HCT116 (cell line): ENCODE results near the gene ASPA. TPM values are rescaled to one million over a fixed set of nuclear protein-coding genes. Genes with fewer than 3 reads are reported as not detected.

ENCODE experiments used
- ATAC-seq: fragments of 200-7000 bp; cut with Tn5 transposase; 2 replicates; pipeline ENCODE4 v1.9.1; 2020; ENCODE audit warnings: mild to moderate bottlenecking, moderate library complexity
- BruUV-seq: library from RNA; stranded (reverse); fragments of 400-500 nt; replicated peaks from 2 replicates; lab custom pipeline; 2021; lab: Mats Ljungman, UMichigan
- CTCF ChIA-PET: fragments of 300-600 bp; sonication (Branson Sonifier 250); formaldehyde crosslinking; loops from one replicate; lab custom pipeline; 2021; ENCODE audit warnings: antibody characterized with exemption; lab: Charles Lee
- POLR2A ChIA-PET: fragments of 300-600, 350-600 bp; sonication (Branson Sonifier 250); formaldehyde crosslinking; loops from one replicate; lab custom pipeline; 2021; ENCODE audit warnings: antibody characterized with exemption; lab: Charles Lee
- RAD21 ChIA-PET, 2 experiments: fragments of 300-600 bp; sonication (Branson Sonifier 250); formaldehyde crosslinking; loops; one replicate each; lab custom pipeline; 2023; ENCODE audit warnings: low total read pairs in 2 of 2; ENCODE audit not compliant: uncharacterized antibody in 2 of 2, unreplicated experiment in 2 of 2, low non-redundant PET in 1 of 2; lab: Charles Lee
- DNase-seq: peaks from one replicate; pipeline ENCODE4 v3.0.0-alpha.2; 2010; ENCODE audit warnings: low read depth, low spot score
- H2AFZ ChIP-seq: fragments of 200-600 bp; shearing (Covaris generic), sonication (generic); 2 replicates; pipeline ENCODE4 v1.6.1; 2017; ENCODE audit warnings: low read depth, mixed run types, mixed read lengths, antibody characterized with exemption, low read length; ENCODE audit not compliant: poor library complexity, severe bottlenecking
- H3K27ac ChIP-seq: 2 replicates; pipeline ENCODE4 v1.5.1; 2012; ENCODE audit warnings: low read depth, low read length
- H3K27me3 ChIP-seq: fragments of 200-600 bp; sonication (generic); 2 replicates; pipeline ENCODE4 v1.6.1; 2016; ENCODE audit warnings: mixed run types, low read length, mixed read lengths; ENCODE audit not compliant: insufficient read depth
- H3K36me3 ChIP-seq, 2 experiments: fragments of 200-500 bp in 1 of 2; fragments of 200-600 bp in 1 of 2; sonication (Bioruptor generic) in 1 of 2; sonication (generic) in 1 of 2; 2 replicates each; pipeline versions ENCODE4 v1.5.1 to v1.6.1; 2014 to 2016; ENCODE audit warnings: low read length in 2 of 2, inconsistent platforms in 1 of 2, mixed read lengths in 1 of 2, mixed run types in 1 of 2; ENCODE audit not compliant: insufficient read depth in 2 of 2, control insufficient read depth in 1 of 2
- H3K4me1 ChIP-seq, 2 experiments: fragments of 200-600 bp in 1 of 2; sonication (generic) in 1 of 2; 2 replicates each; pipeline versions ENCODE4 v1.5.1 to v1.6.1; 2012 to 2017; ENCODE audit warnings: low read length in 2 of 2, inconsistent platforms in 1 of 2, mild to moderate bottlenecking in 1 of 2, mixed read lengths in 1 of 2, mixed run types in 1 of 2, moderate library complexity in 1 of 2; ENCODE audit not compliant: insufficient read depth in 2 of 2, control insufficient read depth in 1 of 2
- H3K4me2 ChIP-seq: fragments of 200-600 bp; sonication (generic); 2 replicates; pipeline ENCODE4 v1.6.1; 2017; ENCODE audit warnings: mixed run types, low read length, mixed read lengths
- H3K4me3 ChIP-seq, 2 experiments: fragments of 200-600 bp in 1 of 2; sonication (generic) in 1 of 2; replicated peaks in 1 of 2; 2 replicates each; pipeline ENCODE4 v1.5.1; 2011 to 2016; ENCODE audit warnings: low read length in 2 of 2, control low read depth in 1 of 2, low read depth in 1 of 2, mild to moderate bottlenecking in 1 of 2, mixed read lengths in 1 of 2, mixed run types in 1 of 2
- H3K79me2 ChIP-seq: fragments of 200-600 bp; sonication (generic); 2 replicates; pipeline ENCODE4 v1.6.1; 2017; ENCODE audit warnings: mild to moderate bottlenecking, mixed run types, low read length, moderate library complexity, mixed read lengths; ENCODE audit not compliant: insufficient read depth
- H3K9ac ChIP-seq: fragments of 200-600 bp; sonication (generic); 2 replicates; pipeline ENCODE4 v1.6.1; 2016; ENCODE audit warnings: low read length, mixed read lengths
- H3K9me2 ChIP-seq: fragments of 200-600 bp; sonication (generic), shearing (Covaris generic); 2 replicates; pipeline ENCODE4 v1.6.1; 2017; ENCODE audit warnings: mixed run types, mild to moderate bottlenecking, moderate library complexity; ENCODE audit not compliant: insufficient read depth
- H3K9me3 ChIP-seq, 2 experiments: fragments of 200-500 bp in 1 of 2; fragments of 200-600 bp in 1 of 2; sonication (Bioruptor generic) in 1 of 2; sonication (generic) in 1 of 2; 2 replicates each; pipeline ENCODE4 v1.6.1; 2014 to 2017; ENCODE audit warnings: low read length in 2 of 2, mixed read lengths in 2 of 2, inconsistent platforms in 1 of 2, low read depth in 1 of 2, mild to moderate bottlenecking in 1 of 2, mixed run types in 1 of 2, moderate library complexity in 1 of 2; ENCODE audit not compliant: control insufficient read depth in 1 of 2, insufficient read depth in 1 of 2
- H4K20me1 ChIP-seq: fragments of 200-600 bp; sonication (generic), shearing (Covaris generic); 2 replicates; pipeline ENCODE4 v1.6.1; 2017; ENCODE audit warnings: mixed run types, mild to moderate bottlenecking, moderate library complexity; ENCODE audit not compliant: insufficient read depth
- EGR1 ChIP-seq: IDR thresholded peaks from 2 replicates; pipeline ENCODE4 v1.6.1; 2012; ENCODE audit warnings: low read depth
- EZH2 ChIP-seq: fragments of 200-600 bp; sonication (generic); IDR thresholded peaks from 2 replicates; pipeline ENCODE4 v1.6.1; 2017; ENCODE audit warnings: antibody characterized with exemption, mixed run types
- JUND ChIP-seq: IDR thresholded peaks from 2 replicates; pipeline ENCODE4 v1.6.1; 2012
- POLR2AphosphoS5 ChIP-seq: IDR thresholded peaks from 2 replicates; pipeline ENCODE4 v1.6.1; 2011; ENCODE audit warnings: mild to moderate bottlenecking, low read depth, low read length, moderate library complexity
- SP1 ChIP-seq: IDR thresholded peaks from 2 replicates; pipeline ENCODE4 v1.6.1; 2012; ENCODE audit warnings: low read depth
- YY1 ChIP-seq: IDR thresholded peaks from 2 replicates; pipeline ENCODE4 v1.6.1; 2011; ENCODE audit warnings: low read length, low read depth, moderate library complexity, mild to moderate bottlenecking; ENCODE audit not compliant: insufficient replicate concordance; ENCODE audit errors: extremely low read depth
- ZFX ChIP-seq: fragments of 450-650 bp; IDR thresholded peaks from 2 replicates; pipeline ENCODE4 v1.6.1; 2017
- intact Hi-C: fragments of 100-400 bp; cut with micrococcal nuclease; formaldehyde crosslinking; loops from 2 replicates; pipeline ENCODE4 v1.10.0; 2022
- total RNA-seq: library from RNA; stranded (reverse); gene quantifications from one replicate; pipeline ENCODE4 v1.2.1, GENCODE V29; 2021; ENCODE audit not compliant: unreplicated experiment
- TF ChIP-seq, protein P1 (sequence below): IDR thresholded peaks from 2 replicates; pipeline ENCODE4 v1.6.1; 2012; ENCODE audit warnings: low read depth
- TF ChIP-seq, protein P2 (sequence below), 3 experiments: fragments of 200-600 bp in 1 of 3; sonication (generic) in 1 of 3; IDR thresholded peaks in 2 of 3; conservative IDR thresholded peaks in 1 of 3; 2 replicates each; pipeline ENCODE4 v1.5.1; 2012 to 2017; ENCODE audit warnings: low read depth in 2 of 3, low read length in 2 of 3, antibody characterized with exemption in 1 of 3, borderline replicate concordance in 1 of 3, control low read depth in 1 of 3, mild to moderate bottlenecking in 1 of 3, mixed read lengths in 1 of 3, mixed run types in 1 of 3, moderate library complexity in 1 of 3; ENCODE audit not compliant: insufficient read depth in 1 of 3

The ASPA gene
- total RNA-seq, 1 experiment from 2014 or later: not detected

DNA sequence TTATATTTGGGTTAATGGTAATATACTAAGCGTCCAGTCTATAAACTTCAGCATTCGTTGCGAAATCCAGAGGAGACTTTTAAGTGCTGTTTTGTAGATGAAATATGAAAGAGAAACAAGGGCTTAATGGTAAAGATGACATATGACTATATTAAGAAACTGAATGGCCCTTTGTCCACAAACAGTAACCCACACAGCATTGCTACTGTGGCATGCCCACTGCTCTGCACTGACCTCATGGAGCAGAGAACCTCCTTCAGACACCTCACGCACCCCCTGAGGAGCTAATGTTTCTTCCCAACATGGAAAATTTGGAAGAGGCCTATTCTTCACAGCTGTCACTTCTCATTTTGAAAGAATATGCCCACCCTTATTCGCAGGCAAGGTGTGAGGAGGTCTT lies 26.7 kb downstream of the ASPA start:
- H3K27me3 ChIP-seq: peaks cover 3% of the 10 kb centered on the region; the same call in 1 of the 2 replicates
- H3K9ac ChIP-seq: no peak overlapping the region
- no peak for DNase-seq
- RAD21 ChIA-PET: no interaction called here
- H3K79me2 ChIP-seq: no peaks in the 10 kb centered on the region
- H3K9me2 ChIP-seq: no peaks in the 10 kb centered on the region
- H3K4me3 ChIP-seq: no peak overlapping the region
- no peaks in the 10 kb centered on the region for H3K36me3 ChIP-seq
- TF ChIP-seq ZFX: no peak
- TF ChIP-seq, protein P1, sequence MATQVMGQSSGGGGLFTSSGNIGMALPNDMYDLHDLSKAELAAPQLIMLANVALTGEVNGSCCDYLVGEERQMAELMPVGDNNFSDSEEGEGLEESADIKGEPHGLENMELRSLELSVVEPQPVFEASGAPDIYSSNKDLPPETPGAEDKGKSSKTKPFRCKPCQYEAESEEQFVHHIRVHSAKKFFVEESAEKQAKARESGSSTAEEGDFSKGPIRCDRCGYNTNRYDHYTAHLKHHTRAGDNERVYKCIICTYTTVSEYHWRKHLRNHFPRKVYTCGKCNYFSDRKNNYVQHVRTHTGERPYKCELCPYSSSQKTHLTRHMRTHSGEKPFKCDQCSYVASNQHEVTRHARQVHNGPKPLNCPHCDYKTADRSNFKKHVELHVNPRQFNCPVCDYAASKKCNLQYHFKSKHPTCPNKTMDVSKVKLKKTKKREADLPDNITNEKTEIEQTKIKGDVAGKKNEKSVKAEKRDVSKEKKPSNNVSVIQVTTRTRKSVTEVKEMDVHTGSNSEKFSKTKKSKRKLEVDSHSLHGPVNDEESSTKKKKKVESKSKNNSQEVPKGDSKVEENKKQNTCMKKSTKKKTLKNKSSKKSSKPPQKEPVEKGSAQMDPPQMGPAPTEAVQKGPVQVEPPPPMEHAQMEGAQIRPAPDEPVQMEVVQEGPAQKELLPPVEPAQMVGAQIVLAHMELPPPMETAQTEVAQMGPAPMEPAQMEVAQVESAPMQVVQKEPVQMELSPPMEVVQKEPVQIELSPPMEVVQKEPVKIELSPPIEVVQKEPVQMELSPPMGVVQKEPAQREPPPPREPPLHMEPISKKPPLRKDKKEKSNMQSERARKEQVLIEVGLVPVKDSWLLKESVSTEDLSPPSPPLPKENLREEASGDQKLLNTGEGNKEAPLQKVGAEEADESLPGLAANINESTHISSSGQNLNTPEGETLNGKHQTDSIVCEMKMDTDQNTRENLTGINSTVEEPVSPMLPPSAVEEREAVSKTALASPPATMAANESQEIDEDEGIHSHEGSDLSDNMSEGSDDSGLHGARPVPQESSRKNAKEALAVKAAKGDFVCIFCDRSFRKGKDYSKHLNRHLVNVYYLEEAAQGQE: no peak
- TF ChIP-seq EGR1: no peak
- no peak for TF ChIP-seq JUND
- intact Hi-C loops: no loop called here
- no peaks in the 10 kb centered on the region for H4K20me1 ChIP-seq
- CTCF ChIA-PET: no interaction called here
- H3K27ac ChIP-seq: no peak overlapping the region
- H3K4me1 ChIP-seq: no peaks in the 10 kb centered on the region
- POLR2A ChIA-PET: no interaction called here
- H2AFZ ChIP-seq: no peak overlapping the region
- H3K4me2 ChIP-seq: no peak overlapping the region
- no TSS peak for BruUV-seq
- no peak for ATAC-seq
- peaks cover 0 to 4% of the 10 kb centered on the region in 2 experiments; a peak in 1 of 4 replicates for H3K9me3 ChIP-seq

DNA sequence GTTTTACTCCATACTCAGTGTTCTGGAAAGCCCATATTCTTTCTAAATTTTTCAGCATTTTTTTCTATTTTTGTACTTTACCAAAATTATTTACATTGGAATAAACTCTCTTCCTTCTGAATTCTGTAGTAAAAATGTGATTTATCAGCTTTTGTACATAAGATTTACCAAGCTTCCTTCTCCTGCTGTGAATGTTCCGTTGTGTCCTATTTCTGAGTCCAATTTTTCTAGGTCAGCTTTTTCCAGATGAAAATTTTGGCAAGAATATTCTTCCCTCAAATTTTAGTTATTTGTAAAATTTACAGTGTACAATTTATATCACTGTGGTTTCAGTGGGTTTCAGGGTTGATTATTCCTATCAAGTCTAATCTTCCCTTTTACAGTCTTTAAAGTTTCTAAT lies 27.5 kb downstream of the ASPA start:
- ChIA-PET RAD21 (no interaction called here), POLR2A (no interaction called here), CTCF (no interaction called here)
- H3K27me3 ChIP-seq: peaks cover 7% of the 10 kb centered on the region; the same call in 1 of the 2 replicates
- no peak overlapping the region for H2AFZ ChIP-seq
- H3K9ac ChIP-seq: no peak overlapping the region
- intact Hi-C loops: no loop called here
- H3K4me2 ChIP-seq: no peak overlapping the region
- no peak for ATAC-seq
- no peaks in the 10 kb centered on the region for H3K36me3 ChIP-seq
- H3K79me2 ChIP-seq: no peaks in the 10 kb centered on the region
- no TSS peak for BruUV-seq
- H3K4me3 ChIP-seq: no peak overlapping the region
- H3K4me1 ChIP-seq: no peaks in the 10 kb centered on the region
- no peak for DNase-seq
- no peaks in the 10 kb centered on the region for H3K9me2 ChIP-seq
- TF ChIP-seq POLR2AphosphoS5 (no peak), SP1 (no peak), EZH2 (no peak), YY1 (no peak)
- TF ChIP-seq, protein P2, sequence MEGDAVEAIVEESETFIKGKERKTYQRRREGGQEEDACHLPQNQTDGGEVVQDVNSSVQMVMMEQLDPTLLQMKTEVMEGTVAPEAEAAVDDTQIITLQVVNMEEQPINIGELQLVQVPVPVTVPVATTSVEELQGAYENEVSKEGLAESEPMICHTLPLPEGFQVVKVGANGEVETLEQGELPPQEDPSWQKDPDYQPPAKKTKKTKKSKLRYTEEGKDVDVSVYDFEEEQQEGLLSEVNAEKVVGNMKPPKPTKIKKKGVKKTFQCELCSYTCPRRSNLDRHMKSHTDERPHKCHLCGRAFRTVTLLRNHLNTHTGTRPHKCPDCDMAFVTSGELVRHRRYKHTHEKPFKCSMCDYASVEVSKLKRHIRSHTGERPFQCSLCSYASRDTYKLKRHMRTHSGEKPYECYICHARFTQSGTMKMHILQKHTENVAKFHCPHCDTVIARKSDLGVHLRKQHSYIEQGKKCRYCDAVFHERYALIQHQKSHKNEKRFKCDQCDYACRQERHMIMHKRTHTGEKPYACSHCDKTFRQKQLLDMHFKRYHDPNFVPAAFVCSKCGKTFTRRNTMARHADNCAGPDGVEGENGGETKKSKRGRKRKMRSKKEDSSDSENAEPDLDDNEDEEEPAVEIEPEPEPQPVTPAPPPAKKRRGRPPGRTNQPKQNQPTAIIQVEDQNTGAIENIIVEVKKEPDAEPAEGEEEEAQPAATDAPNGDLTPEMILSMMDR (IDR thresholded peaks at IDR 0.05 in 2 of 3, conservative IDR thresholded peaks at IDR 0.05 in 1 of 3; ENCODE audit: borderline replicate concordance in 1 of 3, insufficient read depth in 1 of 3, low read depth in 2 of 3, low read length in 2 of 3): no peak
- no peak overlapping the region for H3K27ac ChIP-seq
- peaks cover 0 to 4% of the 10 kb centered on the region in 2 experiments; a peak in 1 of 4 replicates for H3K9me3 ChIP-seq
- no peaks in the 10 kb centered on the region for H4K20me1 ChIP-seq
